B cell (primary cell): Measurements from ENCODE around the gene GJA1. TPM values are rescaled to one million over a fixed set of nuclear protein-coding genes. Genes with fewer than 3 reads are reported as not detected.

ENCODE experiments used
- ATAC-seq: fragments of 200-7000 bp; cut with Tn5 transposase; one replicate; pipeline ENCODE4 v1.10.0; 2021; ENCODE audit warnings: low read depth, mild to moderate bottlenecking, moderate number of reproducible peaks, moderate library complexity
- CTCF ChIA-PET: fragments of 350-600 bp; sonication (Branson Sonifier 250); formaldehyde crosslinking; loops from one replicate; lab custom pipeline; 2021; ENCODE audit warnings: antibody characterized with exemption, inconsistent platforms; lab: Charles Lee
- POLR2A ChIA-PET: fragments of 350-600 bp; sonication (Branson Sonifier 250); formaldehyde crosslinking; loops from one replicate; lab custom pipeline; 2021; ENCODE audit warnings: antibody characterized with exemption; lab: Charles Lee
- DNase-seq: peaks from one replicate; pipeline ENCODE4 v3.0.0; 2013
- H2AFZ ChIP-seq: 2 replicates; pipeline ENCODE4 v1.6.1; 2012; ENCODE audit warnings: mild to moderate bottlenecking, low read depth, low read length; ENCODE audit not compliant: insufficient read depth, poor library complexity, severe bottlenecking
- H3K27ac ChIP-seq, 2 donors: 1 replicate in 1 of 2; 2 replicates in 1 of 2; pipeline ENCODE4 v1.5.1; 2012 to 2013; ENCODE audit warnings: low read length in 2 of 2, mild to moderate bottlenecking in 2 of 2, moderate library complexity in 1 of 2
- H3K27me3 ChIP-seq, 4 experiments: fragments of 200-600 bp in 1 of 4; sonication (generic) in 1 of 4; replicated peaks in 1 of 4; 1 replicate in 2 of 4; 2 replicates in 2 of 4; pipeline versions ENCODE4 v1.6.1 to v1.7.0; 2013 to 2016; ENCODE audit warnings: low read length in 3 of 4, mild to moderate bottlenecking in 2 of 4, mixed read lengths in 1 of 4, moderate library complexity in 1 of 4; ENCODE audit not compliant: insufficient read depth in 4 of 4, control insufficient read depth in 3 of 4; ENCODE audit errors: control extremely low read depth in 1 of 4
- H3K36me3 ChIP-seq, 2 experiments: replicated peaks in 1 of 2; 1 replicate in 1 of 2; 2 replicates in 1 of 2; pipeline versions ENCODE4 v1.6.1 to v1.7.1; 2013; ENCODE audit warnings: low read length in 1 of 2; ENCODE audit not compliant: insufficient read depth in 2 of 2, control insufficient read depth in 1 of 2; ENCODE audit errors: control extremely low read depth in 1 of 2, extremely low read depth in 1 of 2
- H3K4me1 ChIP-seq, 2 donors: fragments of 200-600 bp in 1 of 2; sonication (generic) in 1 of 2; 1 replicate in 1 of 2; 2 replicates in 1 of 2; pipeline versions ENCODE4 v1.5.1 to v1.6.1; 2013 to 2017; ENCODE audit warnings: low read length in 2 of 2; ENCODE audit not compliant: control insufficient read depth in 2 of 2, insufficient read depth in 2 of 2
- H3K4me2 ChIP-seq: replicated peaks from 2 replicates; pipeline ENCODE3; 2012; ENCODE audit warnings: mild to moderate bottlenecking, low read depth, low read length; ENCODE audit not compliant: poor library complexity, severe bottlenecking
- H3K4me3 ChIP-seq, 5 experiments: fragments of 200-600 bp in 1 of 5; sonication (generic) in 1 of 5; 1 replicate in 3 of 5; 2 replicates in 2 of 5; pipeline versions ENCODE4 v1.5.1 to v1.7.0; 2011 to 2016; ENCODE audit warnings: low read length in 4 of 5, mild to moderate bottlenecking in 4 of 5, low read depth in 2 of 5, control low read depth in 1 of 5, moderate library complexity in 1 of 5; ENCODE audit not compliant: insufficient read depth in 1 of 5; ENCODE audit errors: control extremely low read depth in 1 of 5, extremely low read depth in 1 of 5
- H3K79me2 ChIP-seq: fragments of 200-600 bp; sonication (generic); one replicate; pipeline ENCODE4 v1.6.0; 2016; ENCODE audit warnings: low read length; ENCODE audit not compliant: control insufficient read depth, insufficient read depth
- H3K9ac ChIP-seq: fragments of 200-600 bp; sonication (generic); 2 replicates; pipeline ENCODE4 v1.6.1; 2017; ENCODE audit warnings: mild to moderate bottlenecking, low read length, moderate library complexity
- H3K9me3 ChIP-seq, 3 donors: one replicate each; pipeline versions ENCODE4 v1.6.1 to v1.7.1; 2013; ENCODE audit warnings: low read length in 2 of 3; ENCODE audit not compliant: control insufficient read depth in 2 of 3, insufficient read depth in 1 of 3; ENCODE audit errors: control extremely low read depth in 1 of 3
- H4K20me1 ChIP-seq: 2 replicates; pipeline ENCODE4 v1.6.0; 2012; ENCODE audit warnings: mild to moderate bottlenecking, low read length; ENCODE audit not compliant: insufficient read depth, control insufficient read depth, poor library complexity, severe bottlenecking
- H3K27ac Mint-ChIP-seq: one replicate; pipeline ENCODE4 v1.8.0; 2021; ENCODE audit warnings: mixed read lengths
- H3K27me3 Mint-ChIP-seq: one replicate; pipeline ENCODE4 v1.8.0; 2021; ENCODE audit warnings: mixed read lengths
- H3K4me1 Mint-ChIP-seq: one replicate; pipeline ENCODE4 v1.8.0; 2021; ENCODE audit warnings: mixed read lengths
- H3K4me3 Mint-ChIP-seq: one replicate; pipeline ENCODE4 v1.8.0; 2021; ENCODE audit warnings: mixed read lengths
- H3K9me3 Mint-ChIP-seq: one replicate; pipeline ENCODE4 v1.8.0; 2022; ENCODE audit warnings: mixed read lengths; ENCODE audit not compliant: insufficient read depth
- EZH2 ChIP-seq: IDR thresholded peaks from 2 replicates; pipeline ENCODE4 v1.6.1; 2012; ENCODE audit warnings: borderline replicate concordance, low read depth, mild to moderate bottlenecking, moderate library complexity, low read length; ENCODE audit not compliant: insufficient read depth, poor library complexity, severe bottlenecking
- WGBS: methylation state at CpG from one replicate; pipeline ENCODE4 v1.1.5; 2013; ENCODE audit warnings: missing lambda C conversion rate; ENCODE audit not compliant: insufficient coverage; 5-methylcytosine and 5-hydroxymethylcytosine counted together
- intact Hi-C: fragments of 100-400 bp; cut with micrococcal nuclease; formaldehyde crosslinking; loops from one replicate; pipeline ENCODE4 v1.10.0; 2022
- polyA plus RNA-seq: library from polyadenylated mRNA; depleted of rRNA; stranded (reverse); fragments of >200 nt; gene quantifications from 2 replicates; pipeline ENCODE4 v1.2.3, GENCODE V29; 2012
- total RNA-seq, 2 donors: library from RNA; stranded (reverse); fragments of 120-200 nt in 1 of 2; gene quantifications; 1 replicate in 1 of 2; 2 replicates in 1 of 2; pipeline versions ENCODE4 v1.2.3 to v1.2.4, GENCODE V29; 2013 to 2022
- TF ChIP-seq, protein P1 (sequence below): fragments of 200-600 bp; IDR thresholded peaks from one replicate; pipeline ENCODE4 v1.8.0; 2022; ENCODE audit warnings: antibody characterized with exemption, mild to moderate bottlenecking

The GJA1 gene
- total and polyA plus RNA-seq, 2 donors (not counting 1 experiment from before 2014, with no cell fraction given) = not detected

DNA sequence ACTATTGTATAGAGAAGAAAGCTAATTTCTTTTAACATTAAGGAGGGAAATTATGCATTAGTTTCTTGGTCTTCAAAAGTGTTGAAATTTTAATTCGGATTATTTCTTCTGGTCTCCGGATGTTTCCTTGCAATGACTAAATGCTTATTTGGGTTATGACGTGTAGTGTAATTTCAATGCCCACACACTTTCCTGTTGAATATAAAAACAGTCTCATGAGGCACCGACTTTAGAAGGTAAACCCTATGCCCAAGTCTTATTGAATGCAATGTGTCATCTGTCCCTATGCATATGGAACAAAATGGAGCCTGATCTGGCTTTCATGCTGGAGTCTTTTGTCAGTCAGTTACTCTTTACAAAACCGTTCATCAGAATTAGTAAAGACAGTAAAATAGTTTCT is 17.7 kb downstream of the GJA1 start:
- Mint-ChIP-seq H3K4me3 (no peak overlapping the region), H3K4me1 (no peaks in the 10 kb centered on the region), H3K27me3 (peaks cover 5% of the 10 kb centered on the region), H3K27ac (no peak overlapping the region), H3K9me3 (no peaks in the 10 kb centered on the region)
- H3K9ac ChIP-seq = no peak overlapping the region
- no peak overlapping the region for H3K4me2 ChIP-seq
- WGBS = no CpG with 5 or more reads among the region's 5 CpGs
- H4K20me1 ChIP-seq = no peaks in the 10 kb centered on the region
- no peaks in the 10 kb centered on the region for H3K36me3 ChIP-seq
- ChIA-PET CTCF (no interaction called here), POLR2A (no interaction called here)
- H3K9me3 ChIP-seq = no peaks in the 10 kb centered on the region
- H3K27ac ChIP-seq = no peak overlapping the region
- H3K79me2 ChIP-seq = no peaks in the 10 kb centered on the region
- no peak for DNase-seq
- H3K4me3 ChIP-seq = no peak overlapping the region
- H3K4me1 ChIP-seq = no peaks in the 10 kb centered on the region
- H2AFZ ChIP-seq = no peak overlapping the region
- no peak for ATAC-seq
- TF ChIP-seq, protein P1, sequence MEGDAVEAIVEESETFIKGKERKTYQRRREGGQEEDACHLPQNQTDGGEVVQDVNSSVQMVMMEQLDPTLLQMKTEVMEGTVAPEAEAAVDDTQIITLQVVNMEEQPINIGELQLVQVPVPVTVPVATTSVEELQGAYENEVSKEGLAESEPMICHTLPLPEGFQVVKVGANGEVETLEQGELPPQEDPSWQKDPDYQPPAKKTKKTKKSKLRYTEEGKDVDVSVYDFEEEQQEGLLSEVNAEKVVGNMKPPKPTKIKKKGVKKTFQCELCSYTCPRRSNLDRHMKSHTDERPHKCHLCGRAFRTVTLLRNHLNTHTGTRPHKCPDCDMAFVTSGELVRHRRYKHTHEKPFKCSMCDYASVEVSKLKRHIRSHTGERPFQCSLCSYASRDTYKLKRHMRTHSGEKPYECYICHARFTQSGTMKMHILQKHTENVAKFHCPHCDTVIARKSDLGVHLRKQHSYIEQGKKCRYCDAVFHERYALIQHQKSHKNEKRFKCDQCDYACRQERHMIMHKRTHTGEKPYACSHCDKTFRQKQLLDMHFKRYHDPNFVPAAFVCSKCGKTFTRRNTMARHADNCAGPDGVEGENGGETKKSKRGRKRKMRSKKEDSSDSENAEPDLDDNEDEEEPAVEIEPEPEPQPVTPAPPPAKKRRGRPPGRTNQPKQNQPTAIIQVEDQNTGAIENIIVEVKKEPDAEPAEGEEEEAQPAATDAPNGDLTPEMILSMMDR = no peak
- no peak for TF ChIP-seq EZH2
- intact Hi-C loops = no loop called here
- H3K27me3 ChIP-seq = no peaks in the 10 kb centered on the region

DNA sequence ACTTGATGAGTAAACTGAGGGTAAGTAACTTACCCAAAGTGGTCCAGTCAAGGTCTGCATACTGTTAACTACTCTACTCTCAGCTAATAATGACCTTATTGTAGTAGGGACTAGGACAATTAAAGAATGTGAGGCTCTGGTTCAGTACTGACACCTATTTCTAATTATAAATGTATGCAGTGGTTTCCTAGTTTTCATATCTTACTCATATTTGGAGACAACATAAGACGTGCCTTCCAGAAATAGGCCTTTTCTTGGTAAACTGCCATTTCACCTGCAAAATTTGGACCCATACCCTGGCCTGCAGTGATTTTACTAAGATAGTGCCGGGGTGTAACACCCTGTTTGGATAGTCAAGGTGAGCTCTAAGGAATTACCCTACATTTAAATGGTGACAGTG is 24.7 kb downstream of the GJA1 start:
- no peak overlapping the region for H3K9ac ChIP-seq
- no CpG with 5 or more reads among the region's 2 CpGs for WGBS
- H3K9me3 Mint-ChIP-seq = no peaks in the 10 kb centered on the region

More for the DNA sequence above, 24.7 kb downstream of the GJA1 start:
- ATAC-seq (no peak), DNase-seq (no peak)
- ChIA-PET POLR2A (no interaction called here), CTCF (no interaction called here)
- intact Hi-C loops = no loop called here
- no peaks in the 10 kb centered on the region for H3K79me2 ChIP-seq
- no peak overlapping the region for H3K4me3 Mint-ChIP-seq
- no peaks in the 10 kb centered on the region for H3K4me1 Mint-ChIP-seq
- H3K27ac ChIP-seq = no peak overlapping the region
- no peak overlapping the region for H2AFZ ChIP-seq
- H3K4me2 ChIP-seq = no peak overlapping the region
- H3K27me3 ChIP-seq = no peaks in the 10 kb centered on the region
- no peaks in the 10 kb centered on the region for H4K20me1 ChIP-seq
- H3K27ac Mint-ChIP-seq = no peak overlapping the region
- no peak overlapping the region for H3K4me3 ChIP-seq
- no peaks in the 10 kb centered on the region for H3K9me3 ChIP-seq
- H3K36me3 ChIP-seq = no peaks in the 10 kb centered on the region
- H3K4me1 ChIP-seq = no peaks in the 10 kb centered on the region
- no peak for TF ChIP-seq EZH2
- TF ChIP-seq, protein P1 = no peak
- no peaks in the 10 kb centered on the region for H3K27me3 Mint-ChIP-seq
